NT2/D1 (cell line): ENCODE data around the gene GSTA5.

Experiments
- DNase-seq: peaks from one replicate; pipeline ENCODE4 v3.0.0-alpha.2; 2011; ENCODE audit warnings: low read depth, low spot score
- H3K27me3 ChIP-seq: 2 replicates; pipeline ENCODE4 v1.6.0; 2011; ENCODE audit warnings: mild to moderate bottlenecking; ENCODE audit not compliant: insufficient read length, insufficient read depth
- H3K36me3 ChIP-seq: 2 replicates; pipeline ENCODE4 v1.6.1; 2011; ENCODE audit warnings: mild to moderate bottlenecking, low read length, mixed read lengths; ENCODE audit not compliant: insufficient read depth, insufficient read length
- H3K4me1 ChIP-seq: 2 replicates; pipeline ENCODE4 v1.5.1; 2011; ENCODE audit not compliant: insufficient read depth, insufficient read length
- H3K4me3 ChIP-seq: 2 replicates; pipeline ENCODE4 v1.5.1; 2011; ENCODE audit warnings: low read depth; ENCODE audit not compliant: insufficient read length
- H3K9ac ChIP-seq: 2 replicates; pipeline ENCODE4 v1.6.0; 2011; ENCODE audit warnings: low read depth; ENCODE audit not compliant: insufficient read length
- H3K9me3 ChIP-seq: 2 replicates; pipeline ENCODE4 v1.5.1; 2011; ENCODE audit warnings: mild to moderate bottlenecking, low read length; ENCODE audit not compliant: insufficient read depth
- SUZ12 ChIP-seq: IDR thresholded peaks from 2 replicates; pipeline ENCODE4 v1.6.1; 2011; ENCODE audit not compliant: insufficient read length, insufficient read depth; ENCODE audit errors: extremely low read depth
- YY1 ChIP-seq: IDR thresholded peaks from 2 replicates; pipeline ENCODE4 v1.6.1; 2011; ENCODE audit not compliant: insufficient read length, insufficient read depth
- ZNF274 ChIP-seq: IDR thresholded peaks from 2 replicates; pipeline ENCODE4 v1.6.1; 2011; ENCODE audit warnings: mild to moderate bottlenecking, low read depth, low read length

The GSTA5 gene

DNA sequence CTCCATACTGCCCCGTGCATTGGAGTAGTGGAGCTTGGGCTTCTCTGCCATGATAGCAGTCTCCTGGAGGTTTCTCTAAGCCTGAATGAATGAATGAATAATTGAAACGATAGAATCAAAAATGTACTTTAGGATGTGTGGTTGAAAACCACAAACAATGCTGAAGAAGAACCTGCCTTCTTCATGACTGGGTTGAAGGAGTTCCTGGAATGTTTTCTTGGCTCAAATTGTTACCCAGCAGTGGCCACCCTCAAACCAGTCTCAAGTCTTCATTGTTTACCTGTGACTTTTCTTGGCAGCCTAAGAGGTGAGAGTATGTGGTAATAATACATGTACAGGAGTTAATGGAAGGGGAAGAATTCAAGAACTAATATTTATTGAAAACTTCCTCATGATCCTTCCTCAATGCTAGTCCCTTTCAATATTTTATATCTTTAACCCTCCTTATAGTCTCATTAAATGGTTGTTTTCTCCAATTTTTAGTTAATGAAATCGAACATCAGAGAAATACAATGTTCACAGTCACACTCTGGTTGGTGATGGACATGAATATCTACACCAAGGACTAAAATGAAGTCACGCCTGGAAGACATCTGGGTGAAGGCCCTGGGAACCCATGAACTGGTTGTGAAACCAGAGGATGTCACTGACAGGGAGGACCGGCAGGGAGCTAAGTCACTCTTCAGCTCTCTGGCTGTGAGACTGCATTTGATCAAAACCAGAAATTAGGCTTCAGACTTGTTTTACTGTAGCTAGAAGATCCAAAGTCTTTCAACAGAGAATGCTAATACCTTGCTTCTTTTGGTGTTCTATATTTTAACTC is at the start of gene GSTA5:
GSTA5 (minus strand) TSS at position 51 of the 823 bp plus-strand sequence.
- no peak within 1 kb of the TSS for H3K4me3 ChIP-seq
- H3K9me3 ChIP-seq: no peaks in the 10 kb centered on the region; the same call in 1 of the 2 replicates
- no peak for DNase-seq
- no peak within 1 kb of the TSS for H3K9ac ChIP-seq
- H3K36me3 ChIP-seq: no peaks in the 10 kb centered on the region
- H3K4me1 ChIP-seq: no peaks in the 10 kb centered on the region
- TF ChIP-seq SUZ12 (no peak), ZNF274 (no peak), YY1 (no peak)
- H3K27me3 ChIP-seq: no peaks in the 10 kb centered on the region

GRCh38 chr6:52890018-52890417 is 49.4 kb upstream of the GSTA5 start:
- H3K4me3 ChIP-seq: no peak overlapping the region

GRCh38 chr6:52887910-52888524 is 47.4 kb upstream of the GSTA5 start:
- Histone ChIP-seq H3K27me3 (no peaks in the 10 kb centered on the region), H3K4me3 (no peak overlapping the region), H3K9ac (no peak overlapping the region)

More at GRCh38 chr6:52890018-52890417, 49.4 kb upstream of the GSTA5 start:
- H3K4me1 ChIP-seq: no peaks in the 10 kb centered on the region
- H3K9me3 ChIP-seq: no peaks in the 10 kb centered on the region
- H3K36me3 ChIP-seq: no peaks in the 10 kb centered on the region
- H3K27me3 ChIP-seq: no peaks in the 10 kb centered on the region
- no peak for DNase-seq
- H3K9ac ChIP-seq: no peak overlapping the region
- TF ChIP-seq YY1: no peak
- no peak for TF ChIP-seq SUZ12
- no peak for TF ChIP-seq ZNF274

GRCh38 chr6:52881996-52882841 is 41.6 kb upstream of the GSTA5 start:
- no peaks in the 10 kb centered on the region for H3K27me3 ChIP-seq
- H3K4me1 ChIP-seq: no peaks in the 10 kb centered on the region
- H3K9ac ChIP-seq: peak overlapping the region; percentile 44
- H3K36me3 ChIP-seq: no peaks in the 10 kb centered on the region
- peak; percentile 25 for DNase-seq
- no peaks in the 10 kb centered on the region for H3K9me3 ChIP-seq
- no peak overlapping the region for H3K4me3 ChIP-seq
- no peak for TF ChIP-seq ZNF274
- no peak for TF ChIP-seq YY1
- TF ChIP-seq SUZ12: no peak

More at GRCh38 chr6:52887910-52888524, 47.4 kb upstream of the GSTA5 start:
- DNase-seq: no peak
- no peaks in the 10 kb centered on the region for H3K9me3 ChIP-seq
- TF ChIP-seq YY1: no peak
- no peak for TF ChIP-seq ZNF274
- TF ChIP-seq SUZ12: no peak
- no peaks in the 10 kb centered on the region for H3K4me1 ChIP-seq
- H3K36me3 ChIP-seq: no peaks in the 10 kb centered on the region

DNA sequence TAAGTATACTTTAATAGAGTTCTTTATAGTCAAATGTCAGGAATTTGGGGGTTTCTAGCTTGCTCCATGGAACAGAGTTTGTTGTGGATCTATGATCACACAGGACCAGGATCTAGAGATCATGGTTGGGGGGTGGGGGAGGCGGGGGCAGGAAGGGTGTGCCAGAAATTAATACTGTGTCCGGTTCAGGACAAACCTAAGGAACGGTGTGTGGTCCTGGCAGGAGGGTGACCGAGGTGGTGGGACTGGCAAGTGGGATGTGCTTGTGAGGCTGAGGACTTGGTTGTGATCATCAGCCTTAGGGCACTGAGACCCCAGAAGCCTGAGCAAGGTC is 41.0 kb upstream of the GSTA5 start:
- no peaks in the 10 kb centered on the region for H3K27me3 ChIP-seq
- H3K9me3 ChIP-seq: no peaks in the 10 kb centered on the region
- TF ChIP-seq ZNF274: no peak
- no peak for TF ChIP-seq SUZ12
- TF ChIP-seq YY1: no peak
- H3K4me1 ChIP-seq: no peaks in the 10 kb centered on the region
- no peak overlapping the region for H3K9ac ChIP-seq
- H3K36me3 ChIP-seq: no peaks in the 10 kb centered on the region
- no peak for DNase-seq
- no peak overlapping the region for H3K4me3 ChIP-seq

- Histone ChIP-seq H3K4me3 (no peak overlapping the region), H3K9me3 (no peaks in the 10 kb centered on the region; the same call in 1 of the 2 replicates), H3K4me1 (no peaks in the 10 kb centered on the region), H3K9ac (no peak overlapping the region), H3K27me3 (no peaks in the 10 kb centered on the region), H3K36me3 (no peaks in the 10 kb centered on the region)
- DNase-seq: no peak
- TF ChIP-seq ZNF274: no peak
- TF ChIP-seq SUZ12: no peak
- no peak for TF ChIP-seq YY1
Measured at GRCh38 chr6:52877786-52878185, 37.2 kb upstream of the GSTA5 start.
